Measurements from ENCODE around the gene PTBP1. TPM values are rescaled to one million over a fixed set of nuclear protein-coding genes. Genes with fewer than 3 reads are reported as not detected.

Gene PTBP1
- total RNA-seq, 4 donors from 2014 or later: 45.0 to 278 (median 106) TPM

DNA sequence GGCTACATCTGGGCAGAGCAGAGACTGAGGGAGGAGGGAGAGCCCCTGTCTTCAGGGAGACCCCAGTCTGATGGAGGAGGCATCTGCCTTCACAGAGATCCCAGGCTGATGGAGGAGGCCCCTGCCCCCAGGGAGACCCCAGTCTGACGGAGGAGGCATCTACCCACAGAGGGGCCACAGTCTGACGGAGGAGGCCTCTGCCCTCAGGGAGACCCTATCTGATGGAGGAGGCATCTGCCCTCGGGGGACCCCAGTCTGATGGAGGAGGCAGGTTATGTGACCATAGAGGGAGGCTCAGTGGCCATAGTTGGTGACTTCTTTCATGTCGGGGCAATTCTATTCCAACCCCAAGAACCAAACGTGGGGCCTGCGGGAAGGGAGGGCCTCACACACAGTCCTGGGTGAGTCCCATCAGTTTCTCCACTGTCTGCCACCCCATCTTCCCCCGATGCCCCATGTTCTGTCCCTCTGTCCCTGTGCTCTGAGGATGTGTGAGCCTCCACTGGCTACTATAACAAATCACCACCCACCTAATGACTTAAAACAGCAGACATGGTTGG is 32.0 kb upstream of the PTBP1 start:
- H3K27ac ChIP-seq: no peak overlapping the region
- H3K9me3 ChIP-seq: no peaks in the 10 kb centered on the region
- TF ChIP-seq, protein P1, sequence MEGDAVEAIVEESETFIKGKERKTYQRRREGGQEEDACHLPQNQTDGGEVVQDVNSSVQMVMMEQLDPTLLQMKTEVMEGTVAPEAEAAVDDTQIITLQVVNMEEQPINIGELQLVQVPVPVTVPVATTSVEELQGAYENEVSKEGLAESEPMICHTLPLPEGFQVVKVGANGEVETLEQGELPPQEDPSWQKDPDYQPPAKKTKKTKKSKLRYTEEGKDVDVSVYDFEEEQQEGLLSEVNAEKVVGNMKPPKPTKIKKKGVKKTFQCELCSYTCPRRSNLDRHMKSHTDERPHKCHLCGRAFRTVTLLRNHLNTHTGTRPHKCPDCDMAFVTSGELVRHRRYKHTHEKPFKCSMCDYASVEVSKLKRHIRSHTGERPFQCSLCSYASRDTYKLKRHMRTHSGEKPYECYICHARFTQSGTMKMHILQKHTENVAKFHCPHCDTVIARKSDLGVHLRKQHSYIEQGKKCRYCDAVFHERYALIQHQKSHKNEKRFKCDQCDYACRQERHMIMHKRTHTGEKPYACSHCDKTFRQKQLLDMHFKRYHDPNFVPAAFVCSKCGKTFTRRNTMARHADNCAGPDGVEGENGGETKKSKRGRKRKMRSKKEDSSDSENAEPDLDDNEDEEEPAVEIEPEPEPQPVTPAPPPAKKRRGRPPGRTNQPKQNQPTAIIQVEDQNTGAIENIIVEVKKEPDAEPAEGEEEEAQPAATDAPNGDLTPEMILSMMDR (IDR thresholded peaks at IDR 0.05): no peak
- no peak for TF ChIP-seq POLR2A (IDR thresholded peaks at IDR 0.05)
- no peaks in the 10 kb centered on the region for H3K27me3 ChIP-seq
- no peaks in the 10 kb centered on the region for H3K36me3 ChIP-seq
- no peak for DNase-seq
- no peak overlapping the region for H3K4me3 ChIP-seq
- H3K4me1 ChIP-seq: no peaks in the 10 kb centered on the region
- intact Hi-C loops (cut with DNase I; ENCODE audit: low total_unique reads): loop anchor here (10.0 kb wide), 1 partner anchor 160 kb away; the partner anchor contains the start of gene ARID3A

GRCh38 chr19:768424-768823 is 28.8 kb upstream of the PTBP1 start:
- Histone ChIP-seq H3K27ac (peak overlapping the region in 1 of 2 donors; percentile 25), H3K4me1 (no peaks in the 10 kb centered on the region), H3K27me3 (no peaks in the 10 kb centered on the region), H3K4me3 (no peak overlapping the region), H3K9me3 (no peaks in the 10 kb centered on the region), H3K36me3 (no peaks in the 10 kb centered on the region)
- no peak for DNase-seq
- no peak for TF ChIP-seq POLR2A (IDR thresholded peaks at IDR 0.05)
- TF ChIP-seq, protein P1 (IDR thresholded peaks at IDR 0.05): no peak
- intact Hi-C loops (cut with DNase I; ENCODE audit: low total_unique reads): loop anchor here (10.0 kb wide), 1 partner anchor 156 kb away; the partner anchor contains the start of gene ARID3A

GRCh38 chr19:769616-770015 is 27.6 kb upstream of the PTBP1 start:
- Histone ChIP-seq H3K27ac (no peak overlapping the region), H3K36me3 (no peaks in the 10 kb centered on the region), H3K4me3 (no peak overlapping the region), H3K9me3 (no peaks in the 10 kb centered on the region), H3K27me3 (no peaks in the 10 kb centered on the region), H3K4me1 (no peaks in the 10 kb centered on the region)
- DNase-seq: no peak
- TF ChIP-seq POLR2A (IDR thresholded peaks at IDR 0.05): no peak
- TF ChIP-seq, protein P1 (IDR thresholded peaks at IDR 0.05): no peak
- intact Hi-C loops (cut with DNase I; ENCODE audit: low total_unique reads): loop anchor here (10.0 kb wide), 1 partner anchor 155 kb away; the partner anchor contains the start of gene ARID3A

GRCh38 chr19:771332-771785 is 25.9 kb upstream of the PTBP1 start:
- no peaks in the 10 kb centered on the region for H3K36me3 ChIP-seq
- H3K4me1 ChIP-seq: no peaks in the 10 kb centered on the region
- intact Hi-C loops (cut with DNase I; ENCODE audit: low total_unique reads): no loop called here
- no peak overlapping the region for H3K27ac ChIP-seq
- DNase-seq: no peak
- H3K9me3 ChIP-seq: no peaks in the 10 kb centered on the region
- H3K4me3 ChIP-seq: no peak overlapping the region
- H3K27me3 ChIP-seq: no peaks in the 10 kb centered on the region
- TF ChIP-seq, protein P1 (IDR thresholded peaks at IDR 0.05): peak in 2 of 4 experiments; percentile 22
- TF ChIP-seq POLR2A (IDR thresholded peaks at IDR 0.05): no peak

DNA sequence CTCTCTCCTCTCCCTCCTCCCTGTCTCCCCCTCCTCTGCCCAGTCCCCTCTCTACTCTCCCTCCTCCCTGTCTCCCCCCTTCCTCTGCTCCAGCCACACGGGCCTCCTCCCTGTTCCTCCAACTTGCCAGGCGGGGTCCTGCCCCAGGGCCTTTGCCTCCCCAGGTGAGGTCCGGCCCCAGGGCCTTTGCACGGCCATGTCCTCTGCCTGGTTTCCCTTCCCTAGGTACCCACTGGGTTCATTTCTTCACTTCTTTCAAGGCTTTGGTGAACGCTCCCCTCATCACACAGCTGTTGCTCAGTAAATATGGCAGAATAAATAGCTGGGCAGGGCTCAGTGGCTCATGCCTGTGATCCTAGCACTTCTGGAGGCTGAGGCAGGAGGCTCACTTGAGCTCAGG is 25.2 kb upstream of the PTBP1 start:
- no peak for TF ChIP-seq POLR2A (IDR thresholded peaks at IDR 0.05)
- Histone ChIP-seq H3K27ac (no peak overlapping the region), H3K27me3 (no peaks in the 10 kb centered on the region), H3K4me1 (no peaks in the 10 kb centered on the region), H3K9me3 (no peaks in the 10 kb centered on the region), H3K36me3 (no peaks in the 10 kb centered on the region), H3K4me3 (no peak overlapping the region)
- intact Hi-C loops (cut with DNase I; ENCODE audit: low total_unique reads): no loop called here
- no peak for DNase-seq
